MV-4-11 (cell line): Measurements from ENCODE around the gene KRT33B.
"Not testable (repeated sequence)": the region's sequence is repeated elsewhere in the genome, so short reads cannot be mapped to it uniquely, and the experiment has no call there.

Experiments used
- DNase-seq: peaks from one replicate; lab custom pipeline; 2025; lab: John Stamatoyannopoulos, UW

Gene KRT33B

GRCh38 chr17:41347869-41348760, 21.5 kb downstream of the KRT33B start:
- no peak for DNase-seq

GRCh38 chr17:41346421-41346820, 23.2 kb downstream of the KRT33B start:
- DNase-seq, result not testable (repeated sequence)

- no peak for DNase-seq
Observed at GRCh38 chr17:41345992-41346391, 23.6 kb downstream of the KRT33B start.

GRCh38 chr17:41343029-41343428, 26.6 kb downstream of the KRT33B start:
- DNase-seq, result no peak

- DNase-seq, result no peak
Observed at GRCh38 chr17:41340934-41341861, 28.4 kb downstream of the KRT33B start.

GRCh38 chr17:41340494-41340893, 29.1 kb downstream of the KRT33B start:
- no peak for DNase-seq

- no peak for DNase-seq
Observed at GRCh38 chr17:41339571-41340172, 29.9 kb downstream of the KRT33B start.

GRCh38 chr17:41338961-41339485, 30.6 kb downstream of the KRT33B start:
- peak; percentile 69 for DNase-seq

GRCh38 chr17:41335747-41336146, 33.9 kb downstream of the KRT33B start:
- no peak for DNase-seq

- peak; percentile 57 for DNase-seq
Observed at GRCh38 chr17:41334385-41335305, 35.0 kb downstream of the KRT33B start.

- DNase-seq, result no peak
Observed at GRCh38 chr17:41333836-41334235, 35.8 kb downstream of the KRT33B start.

- DNase-seq, result no peak
Observed at GRCh38 chr17:41333098-41333497, 36.5 kb downstream of the KRT33B start.

- DNase-seq, result no peak
Observed at GRCh38 chr17:41332239-41332638, 37.4 kb downstream of the KRT33B start.

- DNase-seq, result no peak
Observed at GRCh38 chr17:41331606-41332005, 38.0 kb downstream of the KRT33B start.

GRCh38 chr17:41329279-41329948, 40.2 kb downstream of the KRT33B start:
- DNase-seq, result peak; percentile 5

- DNase-seq, result no peak
Observed at GRCh38 chr17:41328207-41328606, 41.4 kb downstream of the KRT33B start.

GRCh38 chr17:41327411-41328120, 42.0 kb downstream of the KRT33B start:
- DNase-seq, result no peak

- peak; percentile 23 for DNase-seq
Observed at GRCh38 chr17:41326173-41327145, 43.2 kb downstream of the KRT33B start.

- DNase-seq, result no peak
Observed at GRCh38 chr17:41325611-41326010, 44.0 kb downstream of the KRT33B start.
